Activated naive CD8-positive, alpha-beta T cell treated with anti-CD3 and anti-CD28 coated beads, Interleukin-2, amount 10 ng/mL, durations not matched to agents 7 days and 5 days (primary cell): Measurements from ENCODE around the gene C19orf85. TPM values are rescaled to one million over a fixed set of nuclear protein-coding genes. Genes with fewer than 3 reads are reported as not detected.
A peak's percentile ranks its signal among the peaks of the same experiment; 100 is the strongest.
"Not testable (repeated sequence)": the region's sequence is repeated elsewhere in the genome, so short reads cannot be mapped to it uniquely, and the experiment has no call there.

Experiments
- ATAC-seq: fragments of 150-1000 bp; cut with Tn5 transposase; one replicate; pipeline ENCODE4 v1.10.0; 2021; ENCODE audit warnings: low read depth, moderate library complexity
- POLR2A ChIA-PET: fragments of 350-600 bp; sonication (Branson Sonifier 250); formaldehyde crosslinking; loops from one replicate; lab custom pipeline; 2021; ENCODE audit warnings: antibody characterized with exemption; lab: Charles Lee
- DNase-seq: peaks from one replicate; pipeline ENCODE4 v3.0.0; 2021
- H3K27ac Mint-ChIP-seq: one replicate; pipeline ENCODE4 v1.8.0; 2022; ENCODE audit warnings: mild to moderate bottlenecking, mixed read lengths
- H3K27me3 Mint-ChIP-seq: one replicate; pipeline ENCODE4 v1.8.0; 2022; ENCODE audit warnings: mild to moderate bottlenecking, moderate library complexity, mixed read lengths
- H3K36me3 Mint-ChIP-seq: one replicate; pipeline ENCODE4 v1.8.0; 2021; ENCODE audit warnings: mild to moderate bottlenecking, mixed read lengths
- H3K4me1 Mint-ChIP-seq: one replicate; pipeline ENCODE4 v1.8.0; 2021; ENCODE audit warnings: mixed read lengths
- H3K4me3 Mint-ChIP-seq: one replicate; pipeline ENCODE4 v1.8.0; 2022; ENCODE audit warnings: mild to moderate bottlenecking, moderate library complexity, mixed read lengths
- H3K9me3 Mint-ChIP-seq: one replicate; pipeline ENCODE4 v1.8.0; 2021; ENCODE audit warnings: mixed read lengths
- total RNA-seq, 2 experiments: library from RNA; stranded (reverse); gene quantifications; one replicate each; pipeline ENCODE4 v1.2.3, GENCODE V29; 2021

Gene C19orf85
- total RNA-seq, 2 experiments from 2014 or later = not detected

GRCh38 chr19:55432241-55432959 is 32.2 kb downstream of the C19orf85 start:
- POLR2A ChIA-PET = no interaction called here
- DNase-seq = no peak
- Mint-ChIP-seq H3K36me3 (no peaks in the 10 kb centered on the region), H3K9me3 (no peaks in the 10 kb centered on the region), H3K4me1 (no peaks in the 10 kb centered on the region), H3K27ac (no peak overlapping the region), H3K4me3 (no peak overlapping the region), H3K27me3 (peaks cover 15% of the 10 kb centered on the region)
- no peak for ATAC-seq

DNA sequence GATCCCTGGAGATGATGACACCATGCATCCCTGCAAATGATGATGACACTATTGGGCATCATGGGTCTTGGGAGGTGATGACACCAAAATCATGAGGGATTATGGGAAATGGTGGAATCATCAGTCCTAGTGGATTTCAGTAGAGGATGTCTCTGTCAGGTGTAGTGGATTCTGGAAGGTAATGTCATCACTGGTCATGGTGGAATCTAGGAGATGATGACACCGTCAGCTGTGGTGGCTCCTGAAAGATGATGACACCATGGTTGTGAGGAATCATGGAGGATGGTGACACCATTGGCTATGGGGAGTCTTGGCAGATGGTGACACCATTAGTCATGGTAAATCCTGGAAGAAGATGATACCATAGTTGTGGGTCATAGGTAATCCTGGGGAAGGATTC is 33.4 kb downstream of the C19orf85 start:
- Mint-ChIP-seq H3K4me3 (no peak overlapping the region), H3K4me1 (no peaks in the 10 kb centered on the region), H3K36me3 (no peaks in the 10 kb centered on the region), H3K9me3 (no peaks in the 10 kb centered on the region), H3K27ac (no peak overlapping the region), H3K27me3 (peaks cover 8% of the 10 kb centered on the region)
- DNase-seq (no peak), ATAC-seq (no peak)
- POLR2A ChIA-PET = no interaction called here

- no peaks in the 10 kb centered on the region for H3K9me3 Mint-ChIP-seq
- no peak overlapping the region for H3K4me3 Mint-ChIP-seq
- H3K4me1 Mint-ChIP-seq = peaks cover 7% of the 10 kb centered on the region
- H3K27ac Mint-ChIP-seq = no peak overlapping the region
- no peaks in the 10 kb centered on the region for H3K36me3 Mint-ChIP-seq
- no peak for ATAC-seq
- DNase-seq = no peak
- H3K27me3 Mint-ChIP-seq = peaks cover 13% of the 10 kb centered on the region
- POLR2A ChIA-PET = interaction anchor here (0.6 to 0.7 kb wide), 2 partner anchors 137 to 911 kb away, joined by 3 to 4 read pairs; no protein-coding TSS in a partner anchor
Observed at GRCh38 chr19:55426042-55426441, 38.5 kb downstream of the C19orf85 start.

GRCh38 chr19:55424518-55424917 is 40.0 kb downstream of the C19orf85 start:
- H3K27ac Mint-ChIP-seq = no peak overlapping the region
- POLR2A ChIA-PET = no interaction called here
- no peaks in the 10 kb centered on the region for H3K36me3 Mint-ChIP-seq
- no peak for DNase-seq
- no peaks in the 10 kb centered on the region for H3K9me3 Mint-ChIP-seq
- H3K4me1 Mint-ChIP-seq = peaks cover 10% of the 10 kb centered on the region
- no peak overlapping the region for H3K4me3 Mint-ChIP-seq
- peaks cover 16% of the 10 kb centered on the region for H3K27me3 Mint-ChIP-seq
- no peak for ATAC-seq

DNA sequence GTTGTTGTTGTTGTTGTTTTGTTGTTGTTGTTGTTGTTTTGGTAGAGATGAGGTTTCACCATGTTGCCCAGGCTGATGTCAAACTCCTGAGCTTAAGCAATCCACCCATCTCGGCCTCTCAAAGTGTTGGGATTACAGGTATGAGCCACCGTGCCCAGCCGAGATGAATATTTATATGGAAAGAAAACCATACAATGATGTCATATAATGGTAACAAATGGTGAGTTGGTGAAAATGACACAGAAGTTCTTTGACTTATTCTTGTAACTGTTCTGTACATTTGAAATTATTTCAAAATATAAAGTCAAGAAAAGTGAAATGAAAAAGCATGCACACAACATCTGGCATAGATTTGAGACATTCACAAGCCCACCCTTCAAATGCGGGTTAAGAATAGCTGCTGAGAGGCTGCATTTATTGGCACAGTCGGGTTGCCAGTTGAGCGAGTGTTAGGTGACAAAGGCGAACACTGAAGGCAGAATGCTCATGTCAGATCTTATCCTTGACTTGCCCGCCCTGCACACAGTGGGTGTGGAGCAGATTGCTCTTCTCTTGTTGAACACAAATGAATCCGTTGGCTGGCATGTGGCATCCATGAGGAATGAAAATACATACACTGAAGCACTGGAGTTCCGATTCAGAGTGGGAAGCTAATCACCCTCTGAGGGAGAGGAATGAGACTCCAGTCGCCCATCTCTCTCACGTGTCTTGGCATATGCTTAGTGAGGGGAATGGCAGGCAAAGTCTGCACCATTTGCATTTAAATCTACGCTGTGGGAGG is 41.1 kb downstream of the C19orf85 start:
- no peak overlapping the region for H3K4me3 Mint-ChIP-seq
- ATAC-seq = no peak
- H3K9me3 Mint-ChIP-seq = no peaks in the 10 kb centered on the region
- H3K27me3 Mint-ChIP-seq = peaks cover 16% of the 10 kb centered on the region
- no peak overlapping the region for H3K27ac Mint-ChIP-seq
- no peaks in the 10 kb centered on the region for H3K36me3 Mint-ChIP-seq
- peaks cover 10% of the 10 kb centered on the region for H3K4me1 Mint-ChIP-seq
- no peak for DNase-seq
- POLR2A ChIA-PET = no interaction called here

- Mint-ChIP-seq H3K4me3 (peak overlapping the region; percentile 33), H3K27me3 (peaks cover 18% of the 10 kb centered on the region)
- DNase-seq, H3K4me1 Mint-ChIP-seq, H3K36me3 Mint-ChIP-seq, H3K27ac Mint-ChIP-seq, H3K9me3 Mint-ChIP-seq: not testable (repeated sequence)
- POLR2A ChIA-PET = interaction anchor here (0.6 to 0.8 kb wide), 3 partner anchors 12 to 214 kb away, joined by 3 to 6 read pairs (median 3); partner anchors contain the start of gene UBE2S
- ATAC-seq = peak; percentile 83
Observed at GRCh38 chr19:55421281-55421680, 43.3 kb downstream of the C19orf85 start.

- ATAC-seq (no peak), DNase-seq (no peak)
- no peak overlapping the region for H3K4me3 Mint-ChIP-seq
- peaks cover 19% of the 10 kb centered on the region for H3K27me3 Mint-ChIP-seq
- peaks cover 10% of the 10 kb centered on the region for H3K4me1 Mint-ChIP-seq
- POLR2A ChIA-PET = interaction anchor here (1.2 kb wide), 1 partner anchor 12 kb away, joined by 4 read pairs; the partner anchor contains the start of gene UBE2S
- H3K27ac Mint-ChIP-seq = no peak overlapping the region
- no peaks in the 10 kb centered on the region for H3K9me3 Mint-ChIP-seq
- H3K36me3 Mint-ChIP-seq = no peaks in the 10 kb centered on the region
Observed at GRCh38 chr19:55419624-55420236, 44.8 kb downstream of the C19orf85 start.

- Mint-ChIP-seq H3K9me3 (no peaks in the 10 kb centered on the region), H3K27me3 (peaks cover 17% of the 10 kb centered on the region), H3K36me3 (no peaks in the 10 kb centered on the region), H3K4me1 (peaks cover 10% of the 10 kb centered on the region), H3K27ac (no peak overlapping the region), H3K4me3 (no peak overlapping the region)
- no peak for DNase-seq
- POLR2A ChIA-PET = interaction anchor here (1.1 to 1.2 kb wide), 2 partner anchors 12 to 75 kb away, joined by 4 to 7 read pairs; partner anchors contain the start of gene UBE2S
- no peak for ATAC-seq
Observed at GRCh38 chr19:55419103-55419502, 45.4 kb downstream of the C19orf85 start.

DNA sequence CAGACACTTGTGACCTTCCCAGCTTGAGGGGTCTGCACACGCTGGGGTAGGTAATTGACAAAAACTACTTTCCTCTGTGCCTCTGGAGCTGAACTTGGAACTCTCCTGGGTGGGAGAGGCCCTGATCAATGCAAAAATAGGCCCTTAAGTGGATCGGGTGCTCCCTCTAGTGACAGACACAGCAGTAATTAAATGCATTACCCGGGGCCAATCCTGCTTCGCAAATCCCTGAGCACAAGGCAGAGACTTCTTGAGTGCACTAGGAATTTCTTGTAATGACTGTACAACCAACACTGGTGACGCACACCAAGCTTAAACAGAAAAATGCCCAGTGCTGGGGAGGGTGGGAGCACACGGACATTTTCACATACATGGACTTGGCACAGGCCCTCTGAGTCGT is 46.4 kb downstream of the C19orf85 start:
- peaks cover 10% of the 10 kb centered on the region for H3K4me1 Mint-ChIP-seq
- ATAC-seq (peak; percentile 69), DNase-seq (no peak)
- POLR2A ChIA-PET = interaction anchor here (1.1 kb wide), 2 partner anchors 11 to 76 kb away, joined by 4 to 7 read pairs; no protein-coding TSS in a partner anchor
- no peak overlapping the region for H3K4me3 Mint-ChIP-seq
- H3K36me3 Mint-ChIP-seq = no peaks in the 10 kb centered on the region
- H3K27ac Mint-ChIP-seq = no peak overlapping the region
- H3K27me3 Mint-ChIP-seq = peaks cover 20% of the 10 kb centered on the region
- H3K9me3 Mint-ChIP-seq = no peaks in the 10 kb centered on the region

Other genes starting within 250 kb of the C19orf85 start
- gene TMEM86B, start 236.0 kb downstream of the C19orf85 start, total RNA-seq = 10 to 100 TPM; 18.8 to 19.4 TPM
- 100 to 1,000 TPM; 211 to 226 TPM for gene PPP6R1, start 205.7 kb downstream of the C19orf85 start, total RNA-seq
- gene HSPBP1, start 184.6 kb downstream of the C19orf85 start, total RNA-seq = 10 to 100 TPM; 19.5 to 20.3 TPM
- 1 to 10 TPM; 9.0 TPM for gene BRSK1, start 180.8 kb downstream of the C19orf85 start, total RNA-seq
- gene TMEM150B, start 139.4 kb downstream of the C19orf85 start, total RNA-seq = 1 to 10 TPM in 1 of 2 experiments, under 1 TPM in 1; 0.51 to 1.1 TPM
- gene KMT5C, start 124.9 kb downstream of the C19orf85 start, total RNA-seq = 10 to 100 TPM; 26.4 to 28.5 TPM
- under 1 TPM in 1 of 2 experiments, not detected in 1; 0.55 TPM for gene COX6B2, start 110.0 kb downstream of the C19orf85 start, total RNA-seq
- gene GARIN5B, start 101.5 kb downstream of the C19orf85 start, total RNA-seq = not detected
- gene IL11, start 94.3 kb downstream of the C19orf85 start, total RNA-seq = under 1 TPM; 0.53 to 0.60 TPM
- not detected for gene TMEM190, start 87.9 kb downstream of the C19orf85 start, total RNA-seq
- gene TMEM238, start 80.5 kb downstream of the C19orf85 start, total RNA-seq = 10 to 100 TPM; 17.0 to 19.8 TPM
- gene RPL28, start 78.8 kb downstream of the C19orf85 start, total RNA-seq = 1,000 to 10,000 TPM; 3,030 to 3,043 TPM
- 100 to 1,000 TPM; 184 to 203 TPM for gene UBE2S, start 57.0 kb downstream of the C19orf85 start, total RNA-seq
- gene SHISA7, start 21.5 kb downstream of the C19orf85 start, total RNA-seq = not detected
- 10 to 100 TPM; 13.7 to 16.8 TPM for gene ISOC2, start 3.1 kb downstream of the C19orf85 start, total RNA-seq
- 10 to 100 TPM in 1 of 2 experiments, 1 to 10 TPM in 1; 9.4 to 11.5 TPM for gene ZNF628, start 11.9 kb upstream of the C19orf85 start, total RNA-seq
- 10 to 100 TPM; 14.5 to 15.0 TPM for gene NAT14, start 20.4 kb upstream of the C19orf85 start, total RNA-seq
- 1 to 10 TPM in 1 of 2 experiments, under 1 TPM in 1; 0.86 to 1.1 TPM for gene SSC5D, start 23.7 kb upstream of the C19orf85 start, total RNA-seq
- gene SBK2, start 72.4 kb upstream of the C19orf85 start, total RNA-seq = not detected
- not detected for gene SBK3, start 80.8 kb upstream of the C19orf85 start, total RNA-seq
- gene ZNF579, start 116.1 kb upstream of the C19orf85 start, total RNA-seq = 10 to 100 TPM; 10.1 to 10.4 TPM
- gene FIZ1, start 134.8 kb upstream of the C19orf85 start, total RNA-seq = 10 to 100 TPM; 16.0 to 18.4 TPM
- 10 to 100 TPM; 25.2 to 26.6 TPM for gene ZNF524, start 135.5 kb upstream of the C19orf85 start, total RNA-seq
- gene ZNF865, start 140.9 kb upstream of the C19orf85 start, total RNA-seq = 10 to 100 TPM; 18.3 to 18.6 TPM
- gene ZNF784, start 159.8 kb upstream of the C19orf85 start, total RNA-seq = 1 to 10 TPM; 6.3 to 7.6 TPM
- 10 to 100 TPM; 56.6 to 59.8 TPM for gene ZNF580, start 176.3 kb upstream of the C19orf85 start, total RNA-seq
- 10 to 100 TPM; 28.6 to 31.7 TPM for gene ZNF581, start 178.9 kb upstream of the C19orf85 start, total RNA-seq
- 10 to 100 TPM; 12.1 to 13.4 TPM for gene CCDC106, start 183.5 kb upstream of the C19orf85 start, total RNA-seq
- gene U2AF2, start 190.3 kb upstream of the C19orf85 start, total RNA-seq = 100 to 1,000 TPM; 257 to 267 TPM
- 10 to 100 TPM; 55.3 to 58.2 TPM for gene EPN1, start 210.5 kb upstream of the C19orf85 start, total RNA-seq